Activated T-cell treated with anti-CD3 and anti-CD28 coated beads, Interleukin-2, amount 50 U/mL, for 72 hours (primary cell): ENCODE results near the gene HIPK4. TPM values are rescaled to one million over a fixed set of nuclear protein-coding genes. Genes with fewer than 3 reads are reported as not detected.

Experiments
- ATAC-seq, 2 donors: fragments of 150-1000 bp; cut with Tn5 transposase; replicated peaks in 1 of 2; 2 replicates each; pipeline ENCODE4 v1.10.0; 2021; ENCODE audit warnings: moderate library complexity in 2 of 2, mild to moderate bottlenecking in 1 of 2
- DNase-seq, 2 donors: peaks; one replicate each; pipeline ENCODE4 v3.0.0; 2021 to 2022; ENCODE audit warnings: mixed read lengths in 1 of 2
- H3K27ac Mint-ChIP-seq: one replicate; pipeline ENCODE4 v1.8.0; 2022; ENCODE audit warnings: mild to moderate bottlenecking, moderate library complexity, mixed read lengths
- H3K27me3 Mint-ChIP-seq: one replicate; pipeline ENCODE4 v1.8.0; 2022; ENCODE audit warnings: low read depth, mixed read lengths
- H3K36me3 Mint-ChIP-seq, 2 donors: one replicate each; pipeline ENCODE4 v1.8.0; 2022; ENCODE audit warnings: mixed read lengths in 2 of 2, mild to moderate bottlenecking in 1 of 2; ENCODE audit not compliant: insufficient read depth in 2 of 2
- H3K4me1 Mint-ChIP-seq: one replicate; pipeline ENCODE4 v1.8.0; 2022; ENCODE audit warnings: low read depth, mixed read lengths
- H3K4me3 Mint-ChIP-seq, 2 donors: one replicate each; pipeline ENCODE4 v1.8.0; 2022; ENCODE audit warnings: mild to moderate bottlenecking in 2 of 2, mixed read lengths in 2 of 2, moderate library complexity in 2 of 2
- H3K9me3 Mint-ChIP-seq, 2 donors: one replicate each; pipeline ENCODE4 v1.8.0; 2022; ENCODE audit warnings: mixed read lengths in 2 of 2
- total RNA-seq, 2 donors: library from RNA; stranded (reverse); gene quantifications; one replicate each; pipeline ENCODE4 v1.2.3, GENCODE V29; 2022

HIPK4 gene
- total RNA-seq, 2 donors from 2014 or later, result 0.12 TPM; not detected in 1

GRCh38 chr19:40362160-40362559 is 27.8 kb downstream of the HIPK4 start:
- H3K9me3 Mint-ChIP-seq, result no peaks in the 10 kb centered on the region
- peaks cover 15% of the 10 kb centered on the region for H3K4me1 Mint-ChIP-seq
- ATAC-seq (no peak), DNase-seq (no peak)
- no peaks in the 10 kb centered on the region for H3K36me3 Mint-ChIP-seq
- no peak overlapping the region for H3K27ac Mint-ChIP-seq
- no peak overlapping the region for H3K4me3 Mint-ChIP-seq
- no peaks in the 10 kb centered on the region for H3K27me3 Mint-ChIP-seq

- H3K9me3 Mint-ChIP-seq, result no peaks in the 10 kb centered on the region
- no peak for DNase-seq
Observed at GRCh38 chr19:40360708-40361241, 29.2 kb downstream of the HIPK4 start.

GRCh38 chr19:40360020-40360707 is 29.8 kb downstream of the HIPK4 start:
- H3K27me3 Mint-ChIP-seq, result no peaks in the 10 kb centered on the region
- DNase-seq, result no peak
- H3K36me3 Mint-ChIP-seq, result no peaks in the 10 kb centered on the region
- peaks cover 21% of the 10 kb centered on the region for H3K4me1 Mint-ChIP-seq
- H3K9me3 Mint-ChIP-seq, result no peaks in the 10 kb centered on the region
- H3K4me3 Mint-ChIP-seq, result no peak overlapping the region
- H3K27ac Mint-ChIP-seq, result no peak overlapping the region
- ATAC-seq, result no peak

More at GRCh38 chr19:40360708-40361241, 29.2 kb downstream of the HIPK4 start:
- H3K27me3 Mint-ChIP-seq, result no peaks in the 10 kb centered on the region
- no peak for ATAC-seq
- no peak overlapping the region for H3K4me3 Mint-ChIP-seq
- peaks cover 23% of the 10 kb centered on the region for H3K4me1 Mint-ChIP-seq
- no peak overlapping the region for H3K27ac Mint-ChIP-seq
- H3K36me3 Mint-ChIP-seq, result no peaks in the 10 kb centered on the region

GRCh38 chr19:40358773-40359172 is 31.2 kb downstream of the HIPK4 start:
- DNase-seq, result no peak
- no peak for ATAC-seq
- no peaks in the 10 kb centered on the region for H3K27me3 Mint-ChIP-seq

GRCh38 chr19:40357640-40358039 is 32.3 kb downstream of the HIPK4 start:
- DNase-seq (no peak), ATAC-seq (no peak)
- Mint-ChIP-seq H3K36me3 (no peaks in the 10 kb centered on the region), H3K4me1 (peaks cover 10% of the 10 kb centered on the region), H3K27ac (no peak overlapping the region), H3K9me3 (no peaks in the 10 kb centered on the region), H3K27me3 (no peaks in the 10 kb centered on the region), H3K4me3 (no peak overlapping the region)

More at GRCh38 chr19:40358773-40359172, 31.2 kb downstream of the HIPK4 start:
- Mint-ChIP-seq H3K4me1 (peaks cover 16% of the 10 kb centered on the region), H3K9me3 (no peaks in the 10 kb centered on the region), H3K36me3 (no peaks in the 10 kb centered on the region), H3K27ac (no peak overlapping the region), H3K4me3 (no peak overlapping the region)

GRCh38 chr19:40356681-40357595 is 33.0 kb downstream of the HIPK4 start:
- Mint-ChIP-seq H3K9me3 (no peaks in the 10 kb centered on the region), H3K4me3 (no peak overlapping the region), H3K4me1 (peaks cover 10% of the 10 kb centered on the region), H3K36me3 (no peaks in the 10 kb centered on the region), H3K27me3 (no peaks in the 10 kb centered on the region), H3K27ac (no peak overlapping the region)
- DNase-seq, result no peak
- no peak for ATAC-seq

- no peaks in the 10 kb centered on the region for H3K36me3 Mint-ChIP-seq
- ATAC-seq, result no peak
- no peak for DNase-seq
- no peak overlapping the region for H3K4me3 Mint-ChIP-seq
- H3K27ac Mint-ChIP-seq, result no peak overlapping the region
- H3K4me1 Mint-ChIP-seq, result peaks cover 10% of the 10 kb centered on the region
- no peaks in the 10 kb centered on the region for H3K9me3 Mint-ChIP-seq
- no peaks in the 10 kb centered on the region for H3K27me3 Mint-ChIP-seq
Observed at GRCh38 chr19:40355975-40356680, 33.9 kb downstream of the HIPK4 start.

GRCh38 chr19:40348961-40349507 is 40.9 kb downstream of the HIPK4 start:
- Mint-ChIP-seq H3K27me3 (no peaks in the 10 kb centered on the region), H3K9me3 (no peaks in the 10 kb centered on the region), H3K27ac (peak overlapping the region; percentile 88), H3K36me3 (peaks cover 0 to 4% of the 10 kb centered on the region in 2 donors), H3K4me1 (peaks cover 40% of the 10 kb centered on the region), H3K4me3 (peak overlapping the region; percentile 89 to 94)
- ATAC-seq, result no peak
- DNase-seq, result peak in 1 of 2 donors; percentile 13

- H3K27me3 Mint-ChIP-seq, result no peaks in the 10 kb centered on the region
- H3K36me3 Mint-ChIP-seq, result peaks cover 0 to 4% of the 10 kb centered on the region in 2 donors
- peak; percentile 96 to 98 for ATAC-seq
- peak within 1 kb of the TSS; percentile 89 to 94 for H3K4me3 Mint-ChIP-seq
- no peaks in the 10 kb centered on the region for H3K9me3 Mint-ChIP-seq
- H3K4me1 Mint-ChIP-seq, result peaks cover 40% of the 10 kb centered on the region
- DNase-seq, result peak; percentile 99 to 100
- H3K27ac Mint-ChIP-seq, result peak within 1 kb of the TSS; percentile 88
Observed at GRCh38 chr19:40348125-40348913, 41.7 kb downstream of the HIPK4 start, which contains the start of the genes C19orf47 and PLD3. Gene C19orf47 (minus strand): TSS chr19:40348397. CDS start chr19:40341857, 6,540 bp downstream. Gene PLD3 (plus strand): TSS chr19:40348695. CDS start chr19:40366484, 17,789 bp downstream.

- no peak for ATAC-seq
Observed at GRCh38 chr19:40344422-40344821, 45.6 kb downstream of the HIPK4 start.

GRCh38 chr19:40342644-40343311 is 47.2 kb downstream of the HIPK4 start:
- H3K36me3 Mint-ChIP-seq, result peaks cover 2 to 7% of the 10 kb centered on the region in 2 donors
- DNase-seq (no peak), ATAC-seq (no peak)
- H3K27me3 Mint-ChIP-seq, result no peaks in the 10 kb centered on the region
- no peak overlapping the region for H3K4me3 Mint-ChIP-seq
- H3K4me1 Mint-ChIP-seq, result peaks cover 20% of the 10 kb centered on the region
- H3K9me3 Mint-ChIP-seq, result no peaks in the 10 kb centered on the region
- H3K27ac Mint-ChIP-seq, result no peak overlapping the region

More at GRCh38 chr19:40344422-40344821, 45.6 kb downstream of the HIPK4 start:
- H3K9me3 Mint-ChIP-seq, result no peaks in the 10 kb centered on the region
- H3K4me1 Mint-ChIP-seq, result peaks cover 26% of the 10 kb centered on the region
- no peak overlapping the region for H3K4me3 Mint-ChIP-seq
- H3K36me3 Mint-ChIP-seq, result peaks cover 4 to 5% of the 10 kb centered on the region in 2 donors
- no peak overlapping the region for H3K27ac Mint-ChIP-seq
- no peaks in the 10 kb centered on the region for H3K27me3 Mint-ChIP-seq
- DNase-seq, result no peak
